ENCODE data around the gene SERPINA3.
A peak's percentile ranks its signal among the peaks of the same experiment; 100 is the strongest.

The SERPINA3 gene

GRCh38 chr14:94663538-94663937, 51.3 kb downstream of the SERPINA3 start:
- no peak for TF ChIP-seq CTCF (conservative IDR thresholded peaks at IDR 0.05; ENCODE audit: low read depth, low read length)
- DNase-seq (ENCODE audit: low read depth), result no peak
- H3K4me3 ChIP-seq (ENCODE audit: low read depth, low read length), result no peak overlapping the region

- TF ChIP-seq CTCF (conservative IDR thresholded peaks at IDR 0.05; ENCODE audit: low read depth, low read length), result no peak
- no peak for DNase-seq (ENCODE audit: low read depth)
- H3K4me3 ChIP-seq (ENCODE audit: low read depth, low read length), result no peak overlapping the region
These were observed 51.9 kb downstream of the SERPINA3 start for GRCh38 chr14:94663965-94664704.

- peak; percentile 60 for DNase-seq (ENCODE audit: low read depth)
- no peak for TF ChIP-seq CTCF (conservative IDR thresholded peaks at IDR 0.05; ENCODE audit: low read depth, low read length)
- no peak overlapping the region for H3K4me3 ChIP-seq (ENCODE audit: low read depth, low read length)
These were observed 52.9 kb downstream of the SERPINA3 start for GRCh38 chr14:94665121-94665520.

- TF ChIP-seq CTCF (conservative IDR thresholded peaks at IDR 0.05; ENCODE audit: low read depth, low read length), result no peak
- no peak overlapping the region for H3K4me3 ChIP-seq (ENCODE audit: low read depth, low read length)
- DNase-seq (ENCODE audit: low read depth), result no peak
These were observed 53.4 kb downstream of the SERPINA3 start for GRCh38 chr14:94665544-94665943.

- H3K4me3 ChIP-seq (ENCODE audit: low read depth, low read length), result no peak overlapping the region
- no peak for TF ChIP-seq CTCF (conservative IDR thresholded peaks at IDR 0.05; ENCODE audit: low read depth, low read length)
- no peak for DNase-seq (ENCODE audit: low read depth)
These were observed 58.6 kb downstream of the SERPINA3 start for GRCh38 chr14:94670692-94671285.

GRCh38 chr14:94671870-94672444, 59.8 kb downstream of the SERPINA3 start:
- TF ChIP-seq CTCF (conservative IDR thresholded peaks at IDR 0.05; ENCODE audit: low read depth, low read length), result no peak
- no peak for DNase-seq (ENCODE audit: low read depth)
- H3K4me3 ChIP-seq (ENCODE audit: low read depth, low read length), result no peak overlapping the region

Measured in choroid plexus epithelial cell (primary cell).